Ishikawa (cell line): ENCODE results near the gene TFIP11.

Source experiments
- CEBPB ChIP-seq: IDR thresholded peaks from 2 replicates; pipeline ENCODE4 v1.6.1; 2012
- CREB1 ChIP-seq: IDR thresholded peaks from 2 replicates; pipeline ENCODE4 v1.6.1; 2012; ENCODE audit warnings: low read depth
- EGR1 ChIP-seq: IDR thresholded peaks from 2 replicates; pipeline ENCODE4 v1.6.1; 2012
- EP300 ChIP-seq: IDR thresholded peaks from 2 replicates; pipeline ENCODE4 v1.6.1; 2012; ENCODE audit warnings: borderline replicate concordance
- FOXM1 ChIP-seq: IDR thresholded peaks from 2 replicates; pipeline ENCODE4 v1.6.1; 2012; ENCODE audit warnings: low read depth, borderline replicate concordance
- NFIC ChIP-seq: IDR thresholded peaks from 2 replicates; pipeline ENCODE4 v1.6.1; 2012
- RAD21 ChIP-seq: IDR thresholded peaks from 2 replicates; pipeline ENCODE4 v1.6.1; 2012; ENCODE audit warnings: low read depth
- TAF1 ChIP-seq: IDR thresholded peaks from 2 replicates; pipeline ENCODE4 v1.6.1; 2012; ENCODE audit warnings: low read depth, mild to moderate bottlenecking
- TCF12 ChIP-seq: IDR thresholded peaks from 2 replicates; pipeline ENCODE4 v1.6.1; 2012; ENCODE audit warnings: low read depth
- TEAD4 ChIP-seq: IDR thresholded peaks from 2 replicates; pipeline ENCODE4 v1.6.1; 2012
- YY1 ChIP-seq: IDR thresholded peaks from 2 replicates; pipeline ENCODE4 v1.6.1; 2012; ENCODE audit warnings: low read depth
- ZBTB7A ChIP-seq: IDR thresholded peaks from 2 replicates; pipeline ENCODE4 v1.6.1; 2012; ENCODE audit warnings: low read depth
- TF ChIP-seq, protein P1 (sequence below): IDR thresholded peaks from 2 replicates; pipeline ENCODE4 v1.6.1; 2012; ENCODE audit warnings: low read depth, mild to moderate bottlenecking
- TF ChIP-seq, protein P2 (sequence below): IDR thresholded peaks from 2 replicates; pipeline ENCODE4 v1.6.1; 2012
- TF ChIP-seq, protein P3 (sequence below): IDR thresholded peaks from 2 replicates; pipeline ENCODE4 v1.6.1; 2012

The TFIP11 gene

DNA sequence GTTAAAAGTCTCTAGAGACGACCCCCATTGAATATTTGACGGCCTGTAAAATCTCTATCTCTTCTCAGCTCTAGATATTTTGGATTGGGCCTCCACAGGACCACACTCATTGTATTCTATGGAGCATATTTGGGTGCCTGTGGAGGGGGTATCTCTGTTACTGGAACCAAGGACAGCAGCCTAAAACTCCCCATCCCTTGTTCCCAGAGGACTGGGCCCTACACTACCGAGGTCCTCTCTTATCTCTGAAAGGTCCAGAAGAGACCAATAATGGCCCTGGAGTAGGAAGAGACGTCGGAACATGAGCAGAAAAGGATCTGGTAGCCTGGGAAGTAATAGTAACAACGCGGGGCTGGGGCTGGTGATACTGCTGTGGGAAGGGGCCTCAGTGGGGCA is 29.2 kb downstream of the TFIP11 start:
- no peak for TF ChIP-seq CREB1
- TF ChIP-seq, protein P1, sequence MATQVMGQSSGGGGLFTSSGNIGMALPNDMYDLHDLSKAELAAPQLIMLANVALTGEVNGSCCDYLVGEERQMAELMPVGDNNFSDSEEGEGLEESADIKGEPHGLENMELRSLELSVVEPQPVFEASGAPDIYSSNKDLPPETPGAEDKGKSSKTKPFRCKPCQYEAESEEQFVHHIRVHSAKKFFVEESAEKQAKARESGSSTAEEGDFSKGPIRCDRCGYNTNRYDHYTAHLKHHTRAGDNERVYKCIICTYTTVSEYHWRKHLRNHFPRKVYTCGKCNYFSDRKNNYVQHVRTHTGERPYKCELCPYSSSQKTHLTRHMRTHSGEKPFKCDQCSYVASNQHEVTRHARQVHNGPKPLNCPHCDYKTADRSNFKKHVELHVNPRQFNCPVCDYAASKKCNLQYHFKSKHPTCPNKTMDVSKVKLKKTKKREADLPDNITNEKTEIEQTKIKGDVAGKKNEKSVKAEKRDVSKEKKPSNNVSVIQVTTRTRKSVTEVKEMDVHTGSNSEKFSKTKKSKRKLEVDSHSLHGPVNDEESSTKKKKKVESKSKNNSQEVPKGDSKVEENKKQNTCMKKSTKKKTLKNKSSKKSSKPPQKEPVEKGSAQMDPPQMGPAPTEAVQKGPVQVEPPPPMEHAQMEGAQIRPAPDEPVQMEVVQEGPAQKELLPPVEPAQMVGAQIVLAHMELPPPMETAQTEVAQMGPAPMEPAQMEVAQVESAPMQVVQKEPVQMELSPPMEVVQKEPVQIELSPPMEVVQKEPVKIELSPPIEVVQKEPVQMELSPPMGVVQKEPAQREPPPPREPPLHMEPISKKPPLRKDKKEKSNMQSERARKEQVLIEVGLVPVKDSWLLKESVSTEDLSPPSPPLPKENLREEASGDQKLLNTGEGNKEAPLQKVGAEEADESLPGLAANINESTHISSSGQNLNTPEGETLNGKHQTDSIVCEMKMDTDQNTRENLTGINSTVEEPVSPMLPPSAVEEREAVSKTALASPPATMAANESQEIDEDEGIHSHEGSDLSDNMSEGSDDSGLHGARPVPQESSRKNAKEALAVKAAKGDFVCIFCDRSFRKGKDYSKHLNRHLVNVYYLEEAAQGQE, result peak; percentile 36; the same call in 1 of the 2 replicates

DNA sequence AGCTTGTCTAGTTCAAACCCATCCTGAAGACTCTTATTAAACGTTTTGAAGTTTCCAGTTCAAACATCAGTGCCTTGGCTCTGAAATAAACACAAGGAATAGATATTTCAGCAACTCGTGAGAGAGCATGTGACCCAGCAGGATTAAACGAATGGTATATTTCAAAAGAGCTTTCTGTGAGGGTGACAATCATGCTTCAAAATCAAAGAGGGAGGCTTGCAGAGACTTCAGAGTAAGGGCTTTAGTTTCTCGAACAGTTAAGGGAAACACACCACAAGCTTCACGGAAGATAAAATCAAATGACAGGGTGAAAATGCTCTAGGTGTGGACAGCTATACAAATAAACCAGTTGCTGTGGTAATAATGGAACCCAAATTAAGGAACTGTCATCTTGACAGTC is 30.1 kb downstream of the TFIP11 start:
- TF ChIP-seq RAD21, result no peak
- TF ChIP-seq YY1, result no peak

DNA sequence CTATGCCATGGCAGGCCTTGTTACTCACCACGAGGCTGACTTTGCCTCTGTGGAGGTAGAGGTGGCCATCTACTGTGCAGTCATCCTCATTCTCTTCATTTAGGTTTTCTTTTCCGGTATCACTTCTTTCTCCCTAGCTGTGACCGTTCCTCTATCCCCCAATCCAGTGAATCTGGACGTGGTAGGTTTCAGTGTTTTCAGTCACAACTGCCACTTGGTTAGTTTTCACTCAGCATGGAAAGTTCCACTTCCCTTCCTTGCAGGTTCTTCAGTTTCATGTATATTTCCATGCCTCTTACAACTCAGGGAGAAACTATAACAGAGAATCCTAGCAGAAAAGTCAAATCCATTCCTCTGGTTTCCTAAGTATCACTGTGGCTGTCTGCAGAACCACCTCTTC is 30.6 kb downstream of the TFIP11 start:
- TF ChIP-seq FOXM1 (no peak), NFIC (no peak), CEBPB (no peak), EGR1 (no peak), YY1 (no peak), RAD21 (no peak), TAF1 (no peak), ZBTB7A (no peak)
- TF ChIP-seq, protein P2, sequence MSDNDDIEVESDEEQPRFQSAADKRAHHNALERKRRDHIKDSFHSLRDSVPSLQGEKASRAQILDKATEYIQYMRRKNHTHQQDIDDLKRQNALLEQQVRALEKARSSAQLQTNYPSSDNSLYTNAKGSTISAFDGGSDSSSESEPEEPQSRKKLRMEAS, result no peak
- TF ChIP-seq, protein P1, result no peak

DNA sequence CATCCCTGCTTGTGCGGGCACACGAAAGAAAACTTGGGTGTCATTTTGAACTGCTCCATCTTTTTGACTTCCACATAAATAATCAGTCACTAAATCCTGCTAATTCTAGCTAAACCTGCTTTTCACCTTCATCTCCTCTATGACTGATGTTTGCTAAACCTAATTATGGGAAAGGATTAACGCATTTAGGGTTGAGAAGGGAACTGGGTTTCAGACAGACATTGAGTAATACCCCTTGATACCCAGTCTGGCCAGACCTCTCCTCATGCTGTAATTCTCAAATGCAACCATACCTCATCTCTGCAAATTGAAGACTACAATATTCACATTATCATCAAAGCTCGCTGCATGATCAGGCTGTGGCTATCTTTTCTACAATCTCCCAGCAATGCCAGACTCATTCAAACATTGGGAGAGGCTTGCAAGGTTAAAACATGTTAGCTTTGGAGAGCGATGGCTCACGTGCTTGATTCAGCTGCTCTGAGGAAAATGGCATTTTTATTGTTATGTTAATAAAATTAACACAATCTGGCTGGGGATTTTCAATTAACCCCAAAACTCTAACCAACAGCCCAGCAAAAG is 31.1 kb downstream of the TFIP11 start:
- no peak for TF ChIP-seq TAF1
- TF ChIP-seq EGR1, result no peak
- TF ChIP-seq CREB1, result no peak
- TF ChIP-seq EP300, result no peak
- TF ChIP-seq, protein P3, sequence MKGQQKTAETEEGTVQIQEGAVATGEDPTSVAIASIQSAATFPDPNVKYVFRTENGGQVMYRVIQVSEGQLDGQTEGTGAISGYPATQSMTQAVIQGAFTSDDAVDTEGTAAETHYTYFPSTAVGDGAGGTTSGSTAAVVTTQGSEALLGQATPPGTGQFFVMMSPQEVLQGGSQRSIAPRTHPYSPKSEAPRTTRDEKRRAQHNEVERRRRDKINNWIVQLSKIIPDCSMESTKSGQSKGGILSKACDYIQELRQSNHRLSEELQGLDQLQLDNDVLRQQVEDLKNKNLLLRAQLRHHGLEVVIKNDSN, result no peak
- no peak for TF ChIP-seq RAD21
- no peak for TF ChIP-seq NFIC
- TF ChIP-seq YY1, result no peak
- TF ChIP-seq FOXM1, result no peak
- TF ChIP-seq, protein P2, result no peak
- no peak for TF ChIP-seq TEAD4
- no peak for TF ChIP-seq TCF12
- TF ChIP-seq CEBPB, result no peak
- TF ChIP-seq, protein P1, result no peak

DNA sequence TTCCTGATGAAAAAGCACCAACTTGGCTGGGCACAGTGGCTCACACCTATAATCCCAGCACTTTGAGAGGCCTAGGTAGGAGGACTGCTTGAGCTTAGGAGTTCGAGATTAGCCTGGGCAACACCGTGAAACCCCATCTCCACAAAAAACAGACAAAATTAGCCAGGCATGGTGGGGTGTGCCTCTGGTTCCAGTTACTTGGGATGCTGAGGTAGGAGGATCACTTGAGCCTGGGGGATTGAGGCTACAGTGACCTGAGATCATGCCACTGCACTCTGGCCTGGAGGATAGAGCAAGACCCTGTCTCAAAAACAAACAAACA is 31.7 kb downstream of the TFIP11 start:
- no peak for TF ChIP-seq TCF12
- TF ChIP-seq, protein P1, result no peak
